Measurements from ENCODE around the gene H2AZ1. TPM values are rescaled to one million over a fixed set of nuclear protein-coding genes. Genes with fewer than 3 reads are reported as not detected.
A peak's percentile ranks its signal among the peaks of the same experiment; 100 is the strongest.

Gene H2AZ1
- total RNA-seq, 1 experiment from 2014 or later, result 450 TPM

DNA sequence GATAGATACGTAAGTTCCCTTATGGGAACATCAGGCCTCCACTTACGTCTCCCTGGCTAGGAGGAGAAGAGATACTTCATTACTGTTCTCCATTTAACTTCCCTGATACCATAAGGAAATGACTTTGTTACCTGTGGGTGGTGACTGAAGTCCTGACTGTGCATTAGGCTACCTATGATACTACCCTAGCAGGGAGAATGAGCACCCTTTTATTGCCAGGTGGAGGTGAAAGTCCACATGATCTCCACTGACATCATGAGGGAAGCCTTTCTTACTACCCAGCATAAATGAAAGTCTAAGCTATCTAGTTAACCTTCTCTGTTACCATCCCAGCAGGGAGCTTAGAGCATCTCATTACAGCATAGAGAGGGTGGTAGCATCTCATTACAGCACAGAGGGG is 31.4 kb downstream of the H2AZ1 start:
- Histone ChIP-seq H3K4me1 (ENCODE audit: control insufficient read depth, insufficient read depth, low read length) (no peaks in the 10 kb centered on the region), H3K27ac (ENCODE audit: low read length) (no peak overlapping the region), H3K4me3 (ENCODE audit: low read depth in 2 of 2, low read length in 2 of 2) (no peak overlapping the region), H3K27me3 (ENCODE audit: control insufficient read depth, insufficient read depth, low read length) (no peaks in the 10 kb centered on the region), H3K36me3 (ENCODE audit: control insufficient read depth, insufficient read depth, low read length) (peaks cover 4% of the 10 kb centered on the region; the same call in 1 of the 2 replicates), H3K9me3 (ENCODE audit: control insufficient read depth, insufficient read depth, low read depth, low read length) (no peaks in the 10 kb centered on the region)
- in situ Hi-C loops (cut with HindIII; ENCODE audit: low pct_unique_long_range_greater_than_20kb, low sequenced_read_pairs) (no loop called here), intact Hi-C loops (cut with micrococcal nuclease; ENCODE audit: unreplicated experiment) (no loop called here)
- DNase-seq (ENCODE audit: low read depth, low spot score) (no peak), ATAC-seq (no peak)
- POLR2A ChIA-PET, result no interaction called here
- BruUV-seq (replicated peaks), result no TSS peak
- TF ChIP-seq, protein P1, sequence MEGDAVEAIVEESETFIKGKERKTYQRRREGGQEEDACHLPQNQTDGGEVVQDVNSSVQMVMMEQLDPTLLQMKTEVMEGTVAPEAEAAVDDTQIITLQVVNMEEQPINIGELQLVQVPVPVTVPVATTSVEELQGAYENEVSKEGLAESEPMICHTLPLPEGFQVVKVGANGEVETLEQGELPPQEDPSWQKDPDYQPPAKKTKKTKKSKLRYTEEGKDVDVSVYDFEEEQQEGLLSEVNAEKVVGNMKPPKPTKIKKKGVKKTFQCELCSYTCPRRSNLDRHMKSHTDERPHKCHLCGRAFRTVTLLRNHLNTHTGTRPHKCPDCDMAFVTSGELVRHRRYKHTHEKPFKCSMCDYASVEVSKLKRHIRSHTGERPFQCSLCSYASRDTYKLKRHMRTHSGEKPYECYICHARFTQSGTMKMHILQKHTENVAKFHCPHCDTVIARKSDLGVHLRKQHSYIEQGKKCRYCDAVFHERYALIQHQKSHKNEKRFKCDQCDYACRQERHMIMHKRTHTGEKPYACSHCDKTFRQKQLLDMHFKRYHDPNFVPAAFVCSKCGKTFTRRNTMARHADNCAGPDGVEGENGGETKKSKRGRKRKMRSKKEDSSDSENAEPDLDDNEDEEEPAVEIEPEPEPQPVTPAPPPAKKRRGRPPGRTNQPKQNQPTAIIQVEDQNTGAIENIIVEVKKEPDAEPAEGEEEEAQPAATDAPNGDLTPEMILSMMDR (IDR thresholded peaks at IDR 0.05), result no peak
- TF ChIP-seq, protein P2, sequence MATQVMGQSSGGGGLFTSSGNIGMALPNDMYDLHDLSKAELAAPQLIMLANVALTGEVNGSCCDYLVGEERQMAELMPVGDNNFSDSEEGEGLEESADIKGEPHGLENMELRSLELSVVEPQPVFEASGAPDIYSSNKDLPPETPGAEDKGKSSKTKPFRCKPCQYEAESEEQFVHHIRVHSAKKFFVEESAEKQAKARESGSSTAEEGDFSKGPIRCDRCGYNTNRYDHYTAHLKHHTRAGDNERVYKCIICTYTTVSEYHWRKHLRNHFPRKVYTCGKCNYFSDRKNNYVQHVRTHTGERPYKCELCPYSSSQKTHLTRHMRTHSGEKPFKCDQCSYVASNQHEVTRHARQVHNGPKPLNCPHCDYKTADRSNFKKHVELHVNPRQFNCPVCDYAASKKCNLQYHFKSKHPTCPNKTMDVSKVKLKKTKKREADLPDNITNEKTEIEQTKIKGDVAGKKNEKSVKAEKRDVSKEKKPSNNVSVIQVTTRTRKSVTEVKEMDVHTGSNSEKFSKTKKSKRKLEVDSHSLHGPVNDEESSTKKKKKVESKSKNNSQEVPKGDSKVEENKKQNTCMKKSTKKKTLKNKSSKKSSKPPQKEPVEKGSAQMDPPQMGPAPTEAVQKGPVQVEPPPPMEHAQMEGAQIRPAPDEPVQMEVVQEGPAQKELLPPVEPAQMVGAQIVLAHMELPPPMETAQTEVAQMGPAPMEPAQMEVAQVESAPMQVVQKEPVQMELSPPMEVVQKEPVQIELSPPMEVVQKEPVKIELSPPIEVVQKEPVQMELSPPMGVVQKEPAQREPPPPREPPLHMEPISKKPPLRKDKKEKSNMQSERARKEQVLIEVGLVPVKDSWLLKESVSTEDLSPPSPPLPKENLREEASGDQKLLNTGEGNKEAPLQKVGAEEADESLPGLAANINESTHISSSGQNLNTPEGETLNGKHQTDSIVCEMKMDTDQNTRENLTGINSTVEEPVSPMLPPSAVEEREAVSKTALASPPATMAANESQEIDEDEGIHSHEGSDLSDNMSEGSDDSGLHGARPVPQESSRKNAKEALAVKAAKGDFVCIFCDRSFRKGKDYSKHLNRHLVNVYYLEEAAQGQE (IDR thresholded peaks at IDR 0.05; ENCODE audit: insufficient read depth in 1 of 2, low read depth in 2 of 2, low read length in 1 of 2), result no peak
- CTCF ChIA-PET, result no interaction called here

DNA sequence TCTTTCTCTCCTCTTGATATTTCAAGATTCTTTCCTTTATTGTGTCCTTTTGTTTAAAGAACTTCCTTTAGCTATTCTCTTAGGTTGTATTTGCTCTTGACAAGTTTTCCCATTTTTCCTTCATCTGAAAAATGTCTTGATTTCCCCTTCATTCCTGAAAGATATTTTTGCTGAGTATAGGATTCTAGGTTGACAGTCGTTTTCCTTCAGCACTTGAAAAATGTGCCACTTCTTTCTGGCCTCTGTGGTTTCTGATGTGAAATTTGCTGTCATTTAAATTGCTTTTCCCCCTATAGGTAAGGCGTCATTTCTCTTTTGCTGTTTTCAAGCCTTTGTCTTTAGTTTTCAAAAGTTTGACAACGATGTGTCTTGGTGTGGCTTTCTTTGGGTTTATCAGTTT is 32.5 kb downstream of the H2AZ1 start:
- no peaks in the 10 kb centered on the region for H3K4me1 ChIP-seq (ENCODE audit: control insufficient read depth, insufficient read depth, low read length)
- DNase-seq (ENCODE audit: low read depth, low spot score) (no peak), ATAC-seq (no peak)
- POLR2A ChIA-PET, result no interaction called here
- in situ Hi-C loops (cut with HindIII; ENCODE audit: low pct_unique_long_range_greater_than_20kb, low sequenced_read_pairs), result no loop called here
- H3K27ac ChIP-seq (ENCODE audit: low read length), result no peak overlapping the region
- no peaks in the 10 kb centered on the region for H3K27me3 ChIP-seq (ENCODE audit: control insufficient read depth, insufficient read depth, low read length)
- BruUV-seq (replicated peaks), result TSS peak; percentile 31
- TF ChIP-seq TCF7L2 (IDR thresholded peaks at IDR 0.05; ENCODE audit: low read depth, low read length) (no peak), SIN3A (IDR thresholded peaks at IDR 0.05; ENCODE audit: borderline replicate concordance, insufficient read depth, low read depth, low read length) (no peak), POLR2AphosphoS5 (IDR thresholded peaks at IDR 0.05; ENCODE audit: low read depth, low read length) (no peak)
- TF ChIP-seq, protein P2 (IDR thresholded peaks at IDR 0.05; ENCODE audit: insufficient read depth in 1 of 2, low read depth in 2 of 2, low read length in 1 of 2), result no peak
- TF ChIP-seq, protein P1 (IDR thresholded peaks at IDR 0.05), result no peak
- CTCF ChIA-PET, result no interaction called here
- no peaks in the 10 kb centered on the region for H3K9me3 ChIP-seq (ENCODE audit: control insufficient read depth, insufficient read depth, low read depth, low read length)
- peaks cover 4% of the 10 kb centered on the region; the same call in 1 of the 2 replicates for H3K36me3 ChIP-seq (ENCODE audit: control insufficient read depth, insufficient read depth, low read length)
- intact Hi-C loops (cut with micrococcal nuclease; ENCODE audit: unreplicated experiment), result no loop called here
- no peak overlapping the region for H3K4me3 ChIP-seq (ENCODE audit: low read depth in 2 of 2, low read length in 2 of 2)

Data from Panc1 (cell line).